Coronary artery (tissue), 2 donors: ENCODE results near the gene PRR3.
"Not testable (repeated sequence)": the region's sequence is repeated elsewhere in the genome, so short reads cannot be mapped to it uniquely, and the experiment has no call there.

Experiments used
- DNase-seq: peaks from one replicate; pipeline ENCODE4 v3.0.0-alpha.2; 2017; ENCODE audit warnings: low spot score
- H3K27ac ChIP-seq, 2 donors: fragments of 200-600 bp; sonication (generic); one replicate each; pipeline ENCODE4 v1.5.1; 2016 to 2019
- H3K4me3 ChIP-seq: fragments of 200-600 bp; sonication (generic); 2 replicates; pipeline ENCODE4 v1.5.1; 2016; ENCODE audit warnings: mild to moderate bottlenecking, moderate library complexity
- TF ChIP-seq, protein P1 (sequence below): fragments of 200-600 bp; sonication (generic); IDR thresholded peaks from one replicate; pipeline ENCODE4 v1.5.1; 2019; ENCODE audit warnings: antibody characterized with exemption

PRR3 gene

DNA sequence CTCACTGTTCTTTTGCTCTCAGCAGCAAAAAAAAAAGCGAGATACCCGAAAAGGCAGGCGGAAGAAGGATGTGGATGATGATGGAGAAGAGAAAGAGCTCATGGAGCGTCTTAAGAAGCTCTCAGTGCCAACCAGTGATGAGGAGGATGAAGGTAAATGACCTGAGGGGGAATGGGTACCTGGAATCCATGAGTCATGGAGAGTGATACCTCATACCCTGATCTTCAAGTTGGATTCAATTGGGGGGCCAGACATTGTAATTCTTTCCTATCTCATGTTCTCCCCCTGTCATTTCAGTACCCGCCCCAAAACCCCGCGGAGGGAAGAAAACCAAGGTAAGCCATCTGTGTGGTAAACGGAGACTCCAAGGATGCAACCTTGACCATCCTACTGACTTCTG, 21.0 kb downstream of the PRR3 start:
- DNase-seq, result no peak
- no peak overlapping the region for H3K4me3 ChIP-seq
- TF ChIP-seq, protein P1, sequence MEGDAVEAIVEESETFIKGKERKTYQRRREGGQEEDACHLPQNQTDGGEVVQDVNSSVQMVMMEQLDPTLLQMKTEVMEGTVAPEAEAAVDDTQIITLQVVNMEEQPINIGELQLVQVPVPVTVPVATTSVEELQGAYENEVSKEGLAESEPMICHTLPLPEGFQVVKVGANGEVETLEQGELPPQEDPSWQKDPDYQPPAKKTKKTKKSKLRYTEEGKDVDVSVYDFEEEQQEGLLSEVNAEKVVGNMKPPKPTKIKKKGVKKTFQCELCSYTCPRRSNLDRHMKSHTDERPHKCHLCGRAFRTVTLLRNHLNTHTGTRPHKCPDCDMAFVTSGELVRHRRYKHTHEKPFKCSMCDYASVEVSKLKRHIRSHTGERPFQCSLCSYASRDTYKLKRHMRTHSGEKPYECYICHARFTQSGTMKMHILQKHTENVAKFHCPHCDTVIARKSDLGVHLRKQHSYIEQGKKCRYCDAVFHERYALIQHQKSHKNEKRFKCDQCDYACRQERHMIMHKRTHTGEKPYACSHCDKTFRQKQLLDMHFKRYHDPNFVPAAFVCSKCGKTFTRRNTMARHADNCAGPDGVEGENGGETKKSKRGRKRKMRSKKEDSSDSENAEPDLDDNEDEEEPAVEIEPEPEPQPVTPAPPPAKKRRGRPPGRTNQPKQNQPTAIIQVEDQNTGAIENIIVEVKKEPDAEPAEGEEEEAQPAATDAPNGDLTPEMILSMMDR, result no peak
- no peak overlapping the region for H3K27ac ChIP-seq

DNA sequence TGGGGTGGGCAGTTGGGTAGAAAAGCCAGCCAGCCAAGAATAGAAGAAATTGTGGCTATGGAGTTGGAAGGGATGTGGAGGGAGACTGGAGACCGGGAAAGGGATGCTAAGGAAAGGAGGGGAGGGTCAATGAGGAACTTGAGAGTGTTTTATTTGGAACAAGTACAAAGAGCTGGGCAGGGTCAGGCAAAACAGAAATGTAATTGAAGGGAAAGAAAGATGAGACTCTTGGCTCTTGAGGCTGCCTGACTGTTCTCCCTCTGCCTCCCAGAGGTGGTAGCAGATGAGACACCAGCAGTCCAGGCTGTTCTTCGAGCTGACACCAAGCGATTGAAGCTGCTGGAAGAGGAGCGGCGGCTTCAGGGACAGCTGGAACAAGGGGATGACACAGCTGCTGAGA, 26.8 kb downstream of the PRR3 start:
- DNase-seq, result no peak
- TF ChIP-seq, protein P1, result no peak
- Histone ChIP-seq H3K4me3 (no peak overlapping the region), H3K27ac (no peak overlapping the region)

DNA sequence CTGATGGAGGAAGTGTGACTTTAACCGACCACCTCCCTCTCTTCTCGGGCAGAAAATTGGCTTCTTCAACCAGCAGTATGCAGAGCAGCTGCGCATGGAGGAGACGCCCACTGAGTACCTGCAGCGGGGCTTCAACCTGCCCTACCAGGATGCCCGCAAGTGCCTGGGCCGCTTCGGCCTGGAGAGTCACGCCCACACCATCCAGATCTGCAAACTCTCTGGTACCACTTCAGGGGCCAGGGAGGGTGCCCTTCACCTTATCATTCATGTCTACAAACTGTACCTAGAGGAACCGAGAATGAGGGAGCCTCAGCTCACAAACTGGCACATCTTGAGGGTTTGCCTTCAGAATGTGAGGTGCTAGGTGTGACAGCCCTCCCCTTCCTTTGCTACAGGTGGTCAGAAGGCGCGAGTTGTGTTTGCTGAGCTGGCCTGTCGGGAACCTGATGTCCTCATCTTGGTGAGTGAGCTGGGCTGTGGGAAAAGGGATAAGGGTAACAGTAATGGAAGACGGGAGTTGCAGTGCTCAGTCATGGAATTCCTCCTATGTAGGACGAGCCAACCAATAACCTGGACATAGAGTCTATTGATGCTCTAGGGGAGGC, 32.8 kb downstream of the PRR3 start:
- no peak for DNase-seq
- H3K27ac ChIP-seq, result no peak overlapping the region
- H3K4me3 ChIP-seq, result no peak overlapping the region
- TF ChIP-seq, protein P1, result no peak

DNA sequence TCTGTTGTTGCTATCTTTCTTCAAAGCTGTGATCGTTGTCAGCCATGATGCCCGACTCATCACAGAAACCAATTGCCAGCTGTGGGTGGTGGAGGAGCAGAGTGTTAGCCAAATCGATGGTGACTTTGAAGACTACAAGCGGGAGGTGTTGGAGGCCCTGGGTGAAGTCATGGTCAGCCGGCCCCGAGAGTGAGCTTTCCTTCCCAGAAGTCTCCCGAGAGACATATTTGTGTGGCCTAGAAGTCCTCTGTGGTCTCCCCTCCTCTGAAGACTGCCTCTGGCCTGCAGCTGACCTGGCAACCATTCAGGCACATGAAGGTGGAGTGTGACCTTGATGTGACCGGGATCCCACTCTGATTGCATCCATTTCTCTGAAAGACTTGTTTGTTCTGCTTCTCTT, 33.4 kb downstream of the PRR3 start:
- no peak overlapping the region for H3K4me3 ChIP-seq
- H3K27ac ChIP-seq, result peak overlapping the region in 1 of 2 donors; percentile 26
- TF ChIP-seq, protein P1, result no peak
- no peak for DNase-seq

DNA sequence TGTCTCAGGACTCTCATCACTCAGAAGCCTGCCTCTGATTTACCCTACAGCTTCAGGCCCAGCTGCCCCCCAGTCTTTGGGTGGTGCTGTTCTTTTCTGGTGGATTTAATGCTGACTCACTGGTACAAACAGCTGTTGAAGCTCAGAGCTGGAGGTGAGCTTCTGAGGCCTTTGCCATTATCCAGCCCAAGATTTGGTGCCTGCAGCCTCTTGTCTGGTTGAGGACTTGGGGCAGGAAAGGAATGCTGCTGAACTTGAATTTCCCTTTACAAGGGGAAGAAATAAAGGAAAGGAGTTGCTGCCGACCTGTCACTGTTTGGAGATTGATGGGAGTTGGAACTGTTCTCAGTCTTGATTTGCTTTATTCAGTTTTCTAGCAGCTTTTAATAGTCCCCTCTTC, 33.9 kb downstream of the PRR3 start:
- H3K4me3 ChIP-seq, result no peak overlapping the region
- TF ChIP-seq, protein P1, result no peak
- DNase-seq, result no peak
- H3K27ac ChIP-seq, result peak overlapping the region in 1 of 2 donors; percentile 26

DNA sequence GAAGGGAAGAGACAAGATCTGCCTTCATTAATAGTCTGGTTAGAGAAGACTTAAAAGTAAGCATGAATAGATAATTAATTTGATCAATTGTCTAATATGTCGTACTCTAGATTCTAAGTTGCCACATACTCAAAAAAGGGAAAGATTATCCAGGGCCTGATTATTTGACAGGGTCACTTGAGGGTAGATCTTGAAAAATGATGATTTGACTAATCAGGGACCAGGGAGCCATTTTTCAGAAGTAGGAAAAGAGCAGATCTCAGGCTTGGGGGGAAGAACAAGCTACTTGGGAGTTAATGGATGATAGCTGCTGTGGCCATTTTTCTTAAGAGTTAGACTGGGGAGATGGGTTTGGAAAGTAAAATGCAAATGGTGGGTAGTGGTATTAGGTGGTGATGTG, 35.2 kb downstream of the PRR3 start:
- Histone ChIP-seq H3K4me3 (no peak overlapping the region), H3K27ac (no peak overlapping the region)
- DNase-seq, result no peak
- TF ChIP-seq, protein P1, result no peak

DNA sequence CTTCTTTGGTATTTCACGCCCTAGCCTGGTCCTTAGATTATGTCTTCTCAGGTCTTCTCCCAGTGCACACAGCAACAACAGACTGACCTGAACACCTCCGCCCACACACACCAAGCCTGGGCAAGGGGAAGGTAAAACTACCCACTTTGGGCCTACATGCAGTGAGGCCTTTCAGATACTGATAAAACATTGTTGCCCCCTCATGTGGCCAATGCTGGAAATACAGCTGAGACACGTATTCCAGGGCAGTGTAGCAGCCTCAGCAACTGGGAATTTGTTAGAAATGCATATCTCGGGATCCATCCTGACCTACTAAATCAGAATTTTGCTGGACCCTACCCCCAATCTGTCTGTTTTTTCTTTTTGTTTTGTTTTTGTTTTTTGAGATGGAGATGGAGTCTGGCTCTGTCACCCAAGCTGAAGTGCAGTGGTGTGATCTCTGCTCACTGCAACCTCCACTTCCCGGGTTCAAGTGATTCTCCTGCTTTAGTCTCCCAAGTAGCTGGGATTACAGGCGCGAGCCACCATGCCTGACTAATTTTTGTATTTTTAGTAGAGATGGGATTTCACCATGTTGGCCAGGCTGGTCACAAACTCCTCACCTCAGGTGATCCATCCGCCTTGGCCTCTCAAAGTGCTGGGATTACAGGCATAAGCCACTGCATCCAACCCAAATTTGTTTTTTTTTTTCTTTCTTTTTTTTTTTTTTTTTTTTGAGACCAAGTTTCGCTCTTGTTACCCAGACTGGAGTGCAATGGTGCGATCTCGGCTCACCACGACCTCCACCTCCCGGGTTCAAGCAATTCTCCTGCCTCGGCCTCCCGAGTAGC, 40.4 kb downstream of the PRR3 start:
- TF ChIP-seq, protein P1, result peak; percentile 70
- peak overlapping the region in 1 of 2 donors; percentile 28 for H3K27ac ChIP-seq
- H3K4me3 ChIP-seq, DNase-seq: not testable (repeated sequence)
